GM18907 (cell line): ENCODE results near the gene EMP2.
"Not testable (repeated sequence)": the region's sequence is repeated elsewhere in the genome, so short reads cannot be mapped to it uniquely, and the experiment has no call there.

Experiments used
- ATAC-seq: cut with Tn5 transposase; IDR thresholded peaks from one replicate; pipeline ENCODE4 v1.9.1; 2021; ENCODE audit warnings: mild to moderate bottlenecking, moderate library complexity; ENCODE audit not compliant: unreplicated experiment

EMP2 gene

DNA sequence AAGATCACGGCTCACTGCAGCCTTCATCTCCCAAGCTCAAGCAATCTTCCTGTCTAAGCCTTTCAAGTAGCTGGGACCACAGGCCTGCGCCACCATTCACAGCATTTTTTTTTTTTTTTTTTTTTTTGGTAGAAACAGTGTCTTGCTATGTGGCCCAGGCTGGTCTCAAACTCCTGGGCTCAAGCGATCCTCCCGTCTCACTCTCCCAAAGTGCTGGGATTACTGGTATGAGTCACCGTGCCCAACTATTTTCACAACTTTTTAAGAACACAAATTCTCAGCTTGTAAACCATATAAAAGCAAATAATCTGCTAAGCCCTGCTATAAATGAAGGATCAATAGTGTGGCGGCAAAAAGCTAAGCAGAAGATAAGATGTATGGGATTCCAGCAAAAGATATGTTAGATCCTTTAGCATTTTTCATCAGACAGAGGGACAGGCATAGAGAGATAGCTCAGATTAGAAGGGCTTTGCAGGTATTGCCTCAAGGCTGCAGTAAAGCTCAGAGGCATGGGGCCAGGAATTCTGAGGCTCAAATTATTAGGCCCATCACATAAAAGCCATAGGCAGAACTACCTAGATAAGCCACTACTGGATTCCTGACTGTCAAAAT is 55.1 kb downstream of the EMP2 start:
- no peak for ATAC-seq

DNA sequence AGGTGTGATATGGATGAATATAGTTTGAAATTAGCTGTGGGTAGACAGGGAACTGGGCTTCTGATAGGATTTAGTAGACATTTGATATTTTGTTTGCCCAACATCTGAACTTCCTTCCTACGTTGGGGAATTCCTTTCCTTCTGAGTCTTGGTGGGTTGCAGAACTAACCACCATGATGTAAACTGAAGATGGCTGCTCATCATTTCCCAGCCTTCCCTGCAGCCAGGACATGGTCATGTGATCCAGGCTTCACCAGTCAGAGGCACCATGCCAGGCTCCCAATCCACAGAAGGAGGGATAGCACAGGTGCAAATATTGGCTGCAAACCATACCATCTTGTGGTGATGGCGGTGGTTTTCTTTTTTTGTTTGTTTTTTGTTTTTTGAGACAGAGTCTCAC is 57.4 kb downstream of the EMP2 start:
- ATAC-seq: no peak

- ATAC-seq: no peak
Measured at GRCh38 chr16:10521681-10522274, 58.6 kb downstream of the EMP2 start.

DNA sequence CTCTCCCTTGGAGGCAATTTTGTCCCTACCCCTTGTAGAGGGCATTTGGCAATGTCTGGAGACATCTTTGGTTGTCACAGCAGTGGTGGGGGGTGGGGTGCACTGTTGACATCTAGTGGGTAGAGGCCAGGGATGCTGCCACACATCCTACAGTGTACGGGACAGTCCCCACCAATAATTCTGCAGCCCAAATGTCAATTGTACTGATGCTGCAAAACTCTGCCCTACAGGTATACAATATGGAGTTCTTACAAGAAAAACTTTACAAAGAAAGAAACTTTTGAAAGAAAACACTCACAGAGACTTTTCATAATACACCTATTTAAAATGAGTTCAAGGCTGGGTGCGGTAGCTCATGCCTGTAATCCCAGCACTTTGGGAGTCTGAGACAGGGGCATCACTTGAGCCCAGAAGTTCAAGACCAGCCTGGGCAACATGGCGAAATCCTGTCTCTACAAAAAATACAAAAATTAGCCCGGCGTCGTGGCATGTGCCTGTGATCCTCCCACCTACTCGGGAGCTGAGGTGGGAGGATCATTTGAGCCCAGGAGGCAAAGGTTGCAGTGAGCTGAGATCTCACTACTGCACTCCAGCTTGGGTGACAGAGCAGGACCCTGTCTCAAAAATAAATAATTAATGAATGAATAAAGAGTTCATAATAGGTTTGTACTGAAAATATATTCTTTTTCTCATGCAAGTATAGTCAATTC is 59.4 kb downstream of the EMP2 start:
- ATAC-seq: no peak

- ATAC-seq: no peak
Measured at GRCh38 chr16:10519929-10520868, 60.2 kb downstream of the EMP2 start.

GRCh38 chr16:10519297-10519696 is 61.1 kb downstream of the EMP2 start:
- no peak for ATAC-seq

DNA sequence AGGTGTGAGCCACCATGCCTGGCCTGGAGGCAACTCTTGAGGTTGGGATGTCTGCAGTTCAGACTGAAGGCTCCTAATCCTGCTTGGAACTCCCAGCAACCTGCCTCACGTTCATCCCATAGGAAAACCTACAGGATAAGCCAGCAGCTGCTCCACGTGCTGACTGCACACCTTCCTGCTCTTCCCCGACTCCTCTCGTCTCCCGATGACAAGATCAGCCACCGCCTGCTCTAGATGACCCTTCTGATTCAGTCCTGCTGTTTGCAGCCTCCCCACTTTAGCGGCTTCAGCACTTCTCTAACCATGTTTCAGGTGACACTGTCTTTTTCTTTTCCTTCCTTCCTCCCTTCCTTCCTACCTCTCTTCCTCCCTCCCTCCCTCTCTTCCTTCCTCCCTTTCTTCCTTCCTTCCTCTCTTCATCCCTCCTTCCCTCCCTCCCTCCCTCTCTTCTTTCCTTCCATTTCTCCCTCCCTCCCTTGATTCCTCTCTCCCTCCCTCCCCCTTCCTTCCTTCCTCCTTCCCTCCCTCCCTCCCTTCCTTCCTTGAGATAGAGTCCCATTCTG is 61.8 kb downstream of the EMP2 start:
- ATAC-seq: no peak

GRCh38 chr16:10517868-10518267 is 62.5 kb downstream of the EMP2 start:
- no peak for ATAC-seq

GRCh38 chr16:10514369-10515055 is 65.9 kb downstream of the EMP2 start:
- ATAC-seq: peak; percentile 46

- no peak for ATAC-seq
Measured at GRCh38 chr16:10511829-10512228, 68.6 kb downstream of the EMP2 start.

DNA sequence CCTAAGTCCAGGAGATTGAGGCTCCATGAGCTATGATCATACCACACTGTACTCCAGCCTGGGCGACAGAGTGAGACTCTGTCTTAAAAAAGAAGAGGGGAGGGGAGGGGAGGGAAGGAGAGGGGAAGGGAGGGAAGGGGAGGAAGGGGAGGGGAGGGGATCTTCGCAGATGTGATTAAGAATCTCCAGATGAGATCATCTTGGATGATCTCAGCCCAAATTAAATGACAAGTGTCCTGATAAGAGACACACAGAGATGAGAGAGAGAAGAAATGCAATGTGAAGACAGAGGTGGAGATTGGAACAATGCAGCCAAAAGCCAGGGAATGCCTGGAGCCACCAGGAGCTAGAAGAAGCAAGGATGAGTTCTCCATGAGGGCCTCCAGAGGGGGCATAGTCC is 70.1 kb downstream of the EMP2 start:
- no peak for ATAC-seq

- peak; percentile 90 for ATAC-seq
Measured at GRCh38 chr16:10509534-10510025, 70.8 kb downstream of the EMP2 start.

GRCh38 chr16:10505286-10505685 is 75.1 kb downstream of the EMP2 start:
- not testable (repeated sequence) for ATAC-seq

GRCh38 chr16:10504404-10504885 is 76.0 kb downstream of the EMP2 start:
- no peak for ATAC-seq

DNA sequence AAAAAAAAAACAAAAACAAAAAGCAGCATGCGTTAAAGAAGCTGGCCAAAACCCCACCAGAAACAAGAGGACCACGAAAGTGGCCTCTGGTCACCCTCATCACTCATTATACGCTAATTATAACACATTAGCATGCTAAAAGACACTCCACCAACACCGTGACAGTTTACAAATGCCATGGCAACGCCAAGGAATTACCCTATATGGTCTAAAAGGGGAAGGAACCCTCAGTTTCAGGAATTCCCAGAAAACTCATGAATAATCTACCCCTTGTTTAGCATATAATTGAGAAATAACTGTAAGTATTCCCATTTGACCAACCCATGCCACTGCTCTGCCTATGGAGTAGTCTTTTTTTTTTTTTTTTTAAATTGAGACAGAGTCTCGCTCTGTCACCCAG is 77.6 kb downstream of the EMP2 start:
- no peak for ATAC-seq

DNA sequence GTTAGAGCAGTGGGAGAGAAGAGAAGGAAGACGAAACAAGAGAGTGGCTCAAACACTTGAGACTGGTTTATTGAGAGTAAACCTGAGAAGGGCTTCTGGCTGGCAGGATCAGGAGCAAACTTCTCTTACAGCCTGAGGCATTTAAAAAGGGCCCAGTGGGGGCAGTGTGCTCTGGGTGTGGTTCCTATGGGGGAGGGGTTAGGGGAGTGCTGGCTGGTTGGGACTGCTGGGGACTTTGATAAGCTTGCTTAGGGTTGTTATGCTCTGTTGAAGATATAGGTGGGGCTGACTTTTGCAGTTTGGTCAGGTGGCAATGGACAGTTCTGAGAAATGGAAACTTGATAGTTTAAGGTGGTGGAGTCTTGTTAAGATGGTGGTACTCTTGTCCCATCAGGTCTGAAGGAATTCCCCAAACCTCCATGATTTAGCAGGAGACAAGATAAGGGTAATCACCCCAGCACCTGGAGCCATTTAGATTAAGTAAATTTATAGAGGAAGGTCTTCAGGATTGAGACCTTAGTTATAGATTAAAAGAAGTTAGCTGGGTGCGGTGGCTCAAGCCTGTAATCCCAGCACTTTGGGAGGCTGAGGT is 79.3 kb downstream of the EMP2 start:
- no peak for ATAC-seq

- ATAC-seq: no peak
Measured at GRCh38 chr16:10500582-10500981, 79.8 kb downstream of the EMP2 start.

GRCh38 chr16:10497132-10498101 is 83.0 kb downstream of the EMP2 start:
- no peak for ATAC-seq

- ATAC-seq: no peak
Measured at GRCh38 chr16:10495031-10495345, 85.4 kb downstream of the EMP2 start.
